K562 (cell line): ENCODE results near the gene TRAF5. TPM values are rescaled to one million over a fixed set of nuclear protein-coding genes. Genes with fewer than 3 reads are reported as not detected.
A peak's percentile ranks its signal among the peaks of the same experiment; 100 is the strongest.

Experiments
- BRD9 ChIP-seq: fragments of 450-650 bp; IDR thresholded peaks from 2 replicates; pipeline ENCODE4 v1.6.1; 2018; ENCODE audit warnings: low read depth; ENCODE audit not compliant: partially characterized antibody
- CAMTA2 ChIP-seq: fragments of 250-450 bp; sonication (Bioruptor Pico); conservative IDR thresholded peaks from 2 replicates; pipeline ENCODE4 v1.5.1; 2022
- CBFA2T2 ChIP-seq: fragments of 450-650 bp; conservative IDR thresholded peaks from 2 replicates; pipeline ENCODE4 v1.6.1; 2017; ENCODE audit warnings: mild to moderate bottlenecking
- ETS2 ChIP-seq: IDR thresholded peaks from 2 replicates; pipeline ENCODE4 v1.6.1; 2016; ENCODE audit warnings: borderline replicate concordance, missing genetic modification characterization, mild to moderate bottlenecking, moderate library complexity, missing compliant biosample characterization; ENCODE audit not compliant: poor library complexity, severe bottlenecking
- GATA2 ChIP-seq: sonication (generic); formaldehyde crosslinking; IDR thresholded peaks from 2 replicates; pipeline ENCODE4 v1.4.0; 2020; ENCODE audit warnings: mild to moderate bottlenecking, missing genetic modification reagents
- HDAC1 ChIP-seq, 2 experiments: fragments of 450-650 bp; IDR thresholded peaks; 2 replicates each; pipeline ENCODE4 v1.6.1; 2016 to 2017; ENCODE audit warnings: inconsistent platforms in 1 of 2, mild to moderate bottlenecking in 1 of 2, moderate library complexity in 1 of 2
- HMGN3 ChIP-seq: IDR thresholded peaks from 2 replicates; pipeline ENCODE4 v1.6.1; 2011; ENCODE audit warnings: borderline replicate concordance, low read depth, mild to moderate bottlenecking, mixed read lengths, low read length; ENCODE audit not compliant: insufficient read length; ENCODE audit errors: extremely low read depth
- LCOR ChIP-seq: sonication (generic); formaldehyde crosslinking; IDR thresholded peaks from 2 replicates; pipeline ENCODE4 v1.8.0; 2022; ENCODE audit warnings: mild to moderate bottlenecking, missing genetic modification reagents
- MEF2A ChIP-seq: IDR thresholded peaks from 2 replicates; pipeline ENCODE4 v1.6.1; 2011; ENCODE audit warnings: low read depth, mild to moderate bottlenecking, low read length, moderate library complexity; ENCODE audit not compliant: control insufficient read depth
- POLR2AphosphoS5 ChIP-seq: IDR thresholded peaks from 2 replicates; pipeline ENCODE4 v1.6.1; 2011; ENCODE audit warnings: mild to moderate bottlenecking, low read depth, low read length, moderate library complexity; ENCODE audit not compliant: control insufficient read depth, insufficient read depth
- RBM15 ChIP-seq: fragments of 200-400 bp; formaldehyde crosslinking; IDR thresholded peaks from 2 replicates; pipeline ENCODE4 v1.6.1; 2018; ENCODE audit warnings: mild to moderate bottlenecking, low read length, moderate library complexity; ENCODE audit not compliant: insufficient read depth
- RCOR1 ChIP-seq, 2 experiments: IDR thresholded peaks; 2 replicates each; pipeline ENCODE4 v1.6.1; 2012; ENCODE audit warnings: low read depth in 2 of 2, low read length in 2 of 2, borderline replicate concordance in 1 of 2, improper control_type of control experiment in 1 of 2
- SPI1 ChIP-seq: IDR thresholded peaks from 2 replicates; pipeline ENCODE4 v1.6.1; 2011; ENCODE audit warnings: low read depth, low read length, control low read depth, borderline replicate concordance
- TAF9B ChIP-seq: fragments of 450-650 bp; IDR thresholded peaks from 2 replicates; pipeline ENCODE4 v1.6.1; 2018; ENCODE audit warnings: mild to moderate bottlenecking; ENCODE audit not compliant: partially characterized antibody
- ZEB2 ChIP-seq: fragments of 450-650 bp; IDR thresholded peaks from 2 replicates; pipeline ENCODE4 v1.6.1; 2016
- ZFP36 ChIP-seq: fragments of 150-350 bp; IDR thresholded peaks from 2 replicates; pipeline ENCODE4 v1.6.1; 2018; ENCODE audit warnings: low read length, low read depth; ENCODE audit not compliant: partially characterized antibody
- polyA plus RNA-seq, 8 experiments: library from polyadenylated mRNA; depleted of rRNA in 4 of 8; stranded (reverse) in 5 of 8; unstranded in 3 of 8; fragments of >200 nt; fragmentation: Nextera tagmentation in 2 of 8; fragmentation: Illumina TruSeq in 1 of 8; extraction: Ambion mirVana in 2 of 8; extraction: Trizol in 1 of 8; gene quantifications; 2 replicates each; pipeline versions ENCODE4 v1.2.1 to v1.2.3, GENCODE V29; 2011 to 2014; ENCODE audit warnings: inconsistent platforms in 1 of 8, missing spikeins in 1 of 8
- total RNA-seq, 7 experiments: library from RNA; depleted of rRNA in 6 of 7; stranded (reverse); fragments of >200 nt in 6 of 7; fragmentation: Illumina TruSeq in 2 of 7; extraction: Trizol in 2 of 7; gene quantifications; 2 replicates each; pipeline versions ENCODE4 v1.2.1 to v1.2.3, GENCODE V29; 2011 to 2021; ENCODE audit warnings: low replicate concordance in 1 of 7
- TF ChIP-seq, protein P1 (sequence below): fragments of 250-450 bp; sonication (Bioruptor Pico); IDR thresholded peaks from 2 replicates; pipeline ENCODE4 v1.5.0; 2021
- TF ChIP-seq, protein P2 (sequence below): fragments of 250-450 bp; sonication (Bioruptor Pico); IDR thresholded peaks from 2 replicates; pipeline ENCODE4 v1.8.0; 2022; ENCODE audit warnings: inconsistent platforms, mild to moderate bottlenecking, moderate library complexity, borderline replicate concordance
- TF ChIP-seq, protein P3 (sequence below): sonication (generic); IDR thresholded peaks from 2 replicates; pipeline ENCODE4 v1.6.1; 2016
- TF ChIP-seq, protein P4 (sequence below), 2 experiments: fragments of 450-650 bp; IDR thresholded peaks; 2 replicates each; pipeline ENCODE4 v1.6.1; 2016
- TF ChIP-seq, protein P5 (sequence below): fragments of 250-450 bp; sonication (Bioruptor Pico); IDR thresholded peaks from 2 replicates; pipeline ENCODE4 v1.5.1; 2021; ENCODE audit warnings: mild to moderate bottlenecking
- TF ChIP-seq, protein P6 (sequence below): fragments of 250-450 bp; sonication (Bioruptor Pico); IDR thresholded peaks from 2 replicates; pipeline ENCODE4 v1.5.0; 2020; ENCODE audit warnings: mild to moderate bottlenecking

TRAF5 gene
- total and polyA plus RNA-seq, 9 of the 15 experiments (the other 6 are each of a cell fraction or from before 2014, with no cell fraction given): 2.0 to 9.3 (median 5.3) TPM

DNA sequence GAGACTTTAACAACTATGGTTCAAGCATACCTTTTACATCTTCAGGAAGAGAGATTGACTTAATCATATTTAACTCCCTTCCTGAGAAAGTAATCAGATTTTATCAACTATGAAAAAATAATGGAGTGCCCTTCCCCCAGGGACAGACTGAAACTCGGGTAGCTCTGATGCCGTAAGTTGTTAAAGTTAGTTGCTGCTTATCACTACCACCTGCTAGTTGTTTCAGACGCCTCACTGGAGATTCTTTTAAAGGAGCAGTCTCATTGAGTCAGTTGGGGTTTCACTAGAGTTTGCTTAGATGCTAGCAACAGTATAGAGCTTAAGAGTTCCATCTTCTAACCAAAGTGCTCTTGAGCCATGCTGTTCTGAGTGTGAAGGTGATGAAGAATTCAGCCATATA lies 17.0 kb upstream of the TRAF5 start (continued):
- TF ChIP-seq, protein P1, sequence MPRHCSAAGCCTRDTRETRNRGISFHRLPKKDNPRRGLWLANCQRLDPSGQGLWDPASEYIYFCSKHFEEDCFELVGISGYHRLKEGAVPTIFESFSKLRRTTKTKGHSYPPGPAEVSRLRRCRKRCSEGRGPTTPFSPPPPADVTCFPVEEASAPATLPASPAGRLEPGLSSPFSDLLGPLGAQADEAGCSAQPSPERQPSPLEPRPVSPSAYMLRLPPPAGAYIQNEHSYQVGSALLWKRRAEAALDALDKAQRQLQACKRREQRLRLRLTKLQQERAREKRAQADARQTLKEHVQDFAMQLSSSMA (CRISPR knock-in tag): no peak
- peak; percentile 51 for TF ChIP-seq CBFA2T2
- TF ChIP-seq ETS2 (tag): no peak
- TF ChIP-seq, protein P2, sequence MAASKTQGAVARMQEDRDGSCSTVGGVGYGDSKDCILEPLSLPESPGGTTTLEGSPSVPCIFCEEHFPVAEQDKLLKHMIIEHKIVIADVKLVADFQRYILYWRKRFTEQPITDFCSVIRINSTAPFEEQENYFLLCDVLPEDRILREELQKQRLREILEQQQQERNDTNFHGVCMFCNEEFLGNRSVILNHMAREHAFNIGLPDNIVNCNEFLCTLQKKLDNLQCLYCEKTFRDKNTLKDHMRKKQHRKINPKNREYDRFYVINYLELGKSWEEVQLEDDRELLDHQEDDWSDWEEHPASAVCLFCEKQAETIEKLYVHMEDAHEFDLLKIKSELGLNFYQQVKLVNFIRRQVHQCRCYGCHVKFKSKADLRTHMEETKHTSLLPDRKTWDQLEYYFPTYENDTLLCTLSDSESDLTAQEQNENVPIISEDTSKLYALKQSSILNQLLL: no peak
- no peak for TF ChIP-seq RBM15
- TF ChIP-seq, protein P3, sequence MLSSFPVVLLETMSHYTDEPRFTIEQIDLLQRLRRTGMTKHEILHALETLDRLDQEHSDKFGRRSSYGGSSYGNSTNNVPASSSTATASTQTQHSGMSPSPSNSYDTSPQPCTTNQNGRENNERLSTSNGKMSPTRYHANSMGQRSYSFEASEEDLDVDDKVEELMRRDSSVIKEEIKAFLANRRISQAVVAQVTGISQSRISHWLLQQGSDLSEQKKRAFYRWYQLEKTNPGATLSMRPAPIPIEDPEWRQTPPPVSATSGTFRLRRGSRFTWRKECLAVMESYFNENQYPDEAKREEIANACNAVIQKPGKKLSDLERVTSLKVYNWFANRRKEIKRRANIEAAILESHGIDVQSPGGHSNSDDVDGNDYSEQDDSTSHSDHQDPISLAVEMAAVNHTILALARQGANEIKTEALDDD: peak; percentile 99
- TF ChIP-seq POLR2AphosphoS5: peak; percentile 52; the same call in 1 of the 2 replicates
- TF ChIP-seq, protein P4, sequence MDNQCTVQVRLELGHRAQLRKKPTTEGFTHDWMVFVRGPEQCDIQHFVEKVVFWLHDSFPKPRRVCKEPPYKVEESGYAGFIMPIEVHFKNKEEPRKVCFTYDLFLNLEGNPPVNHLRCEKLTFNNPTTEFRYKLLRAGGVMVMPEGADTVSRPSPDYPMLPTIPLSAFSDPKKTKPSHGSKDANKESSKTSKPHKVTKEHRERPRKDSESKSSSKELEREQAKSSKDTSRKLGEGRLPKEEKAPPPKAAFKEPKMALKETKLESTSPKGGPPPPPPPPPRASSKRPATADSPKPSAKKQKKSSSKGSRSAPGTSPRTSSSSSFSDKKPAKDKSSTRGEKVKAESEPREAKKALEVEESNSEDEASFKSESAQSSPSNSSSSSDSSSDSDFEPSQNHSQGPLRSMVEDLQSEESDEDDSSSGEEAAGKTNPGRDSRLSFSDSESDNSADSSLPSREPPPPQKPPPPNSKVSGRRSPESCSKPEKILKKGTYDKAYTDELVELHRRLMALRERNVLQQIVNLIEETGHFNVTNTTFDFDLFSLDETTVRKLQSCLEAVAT (IDR thresholded peaks at IDR 0.05): no peak
- TF ChIP-seq HMGN3: no peak
- peak; percentile 12 for TF ChIP-seq BRD9
- TF ChIP-seq CAMTA2: no peak
- TF ChIP-seq RCOR1 (IDR thresholded peaks at IDR 0.05; ENCODE audit: borderline replicate concordance in 1 of 2, low read depth in 2 of 2, low read length in 2 of 2): 0 out of 4 replicates have a peak, but pooled peaks of 1 of the 2 experiments have one; percentile 11
- TF ChIP-seq GATA2 (CRISPR knock-in tag): no peak
- TF ChIP-seq ZEB2: no peak
- TF ChIP-seq, protein P5, sequence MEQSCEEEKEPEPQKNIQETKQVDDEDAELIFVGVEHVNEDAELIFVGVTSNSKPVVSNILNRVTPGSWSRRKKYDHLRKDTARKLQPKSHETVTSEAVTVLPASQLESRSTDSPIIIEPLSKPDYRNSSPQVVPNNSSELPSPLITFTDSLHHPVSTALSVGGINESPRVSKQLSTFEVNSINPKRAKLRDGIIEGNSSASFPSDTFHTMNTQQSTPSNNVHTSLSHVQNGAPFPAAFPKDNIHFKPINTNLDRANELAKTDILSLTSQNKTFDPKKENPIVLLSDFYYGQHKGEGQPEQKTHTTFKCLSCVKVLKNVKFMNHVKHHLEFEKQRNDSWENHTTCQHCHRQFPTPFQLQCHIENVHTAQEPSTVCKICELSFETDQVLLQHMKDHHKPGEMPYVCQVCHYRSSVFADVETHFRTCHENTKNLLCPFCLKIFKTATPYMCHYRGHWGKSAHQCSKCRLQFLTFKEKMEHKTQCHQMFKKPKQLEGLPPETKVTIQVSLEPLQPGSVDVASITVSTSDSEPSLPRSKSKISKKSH (CRISPR knock-in tag): no peak
- TF ChIP-seq HDAC1 (IDR thresholded peaks at IDR 0.05): peak in 1 of 2 experiments; percentile 32; a peak in 1 of 4 replicates
- no peak for TF ChIP-seq SPI1
- no peak for TF ChIP-seq TAF9B
- no peak for TF ChIP-seq ZFP36
- peak; percentile 62; the same call in 1 of the 2 replicates for TF ChIP-seq MEF2A
- TF ChIP-seq, protein P6, sequence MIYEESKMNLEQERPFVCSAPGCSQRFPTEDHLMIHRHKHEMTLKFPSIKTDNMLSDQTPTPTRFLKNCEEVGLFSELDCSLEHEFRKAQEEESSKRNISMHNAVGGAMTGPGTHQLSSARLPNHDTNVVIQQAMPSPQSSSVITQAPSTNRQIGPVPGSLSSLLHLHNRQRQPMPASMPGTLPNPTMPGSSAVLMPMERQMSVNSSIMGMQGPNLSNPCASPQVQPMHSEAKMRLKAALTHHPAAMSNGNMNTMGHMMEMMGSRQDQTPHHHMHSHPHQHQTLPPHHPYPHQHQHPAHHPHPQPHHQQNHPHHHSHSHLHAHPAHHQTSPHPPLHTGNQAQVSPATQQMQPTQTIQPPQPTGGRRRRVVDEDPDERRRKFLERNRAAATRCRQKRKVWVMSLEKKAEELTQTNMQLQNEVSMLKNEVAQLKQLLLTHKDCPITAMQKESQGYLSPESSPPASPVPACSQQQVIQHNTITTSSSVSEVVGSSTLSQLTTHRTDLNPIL (CRISPR knock-in tag): no peak
- TF ChIP-seq LCOR (CRISPR knock-in tag): no peak
